ENCODE measurements around the gene COL18A1. TPM values are rescaled to one million over a fixed set of nuclear protein-coding genes. Genes with fewer than 3 reads are reported as not detected.
A peak's percentile ranks its signal among the peaks of the same experiment; 100 is the strongest.

The COL18A1 gene
- polyA plus RNA-seq, 3 donors, result 0.80 to 4.1 (median 1.1) TPM

GRCh38 chr21:45380566-45380965 is 24.4 kb upstream of the COL18A1 start:
- no peaks in the 10 kb centered on the region for H4K20me1 ChIP-seq (ENCODE audit: insufficient read depth, low read length)
- TF ChIP-seq CTCF (IDR thresholded peaks at IDR 0.05), result no peak
- no peaks in the 10 kb centered on the region for H3K9me3 ChIP-seq (replicated peaks in 1 of 2; ENCODE audit: control insufficient read depth in 1 of 2, insufficient read depth in 1 of 2, low read length in 2 of 2)
- no peaks in the 10 kb centered on the region for H3K4me1 Mint-ChIP-seq
- H3K27me3 Mint-ChIP-seq (ENCODE audit: low read depth in 3 of 3), result peaks cover 9 to 23% (median 15%) of the 10 kb centered on the region in 3 donors
- H3K9me3 Mint-ChIP-seq, result peaks cover 0 to 9% (median 4%) of the 10 kb centered on the region in 7 donors
- no peak overlapping the region for H2AFZ ChIP-seq (ENCODE audit: insufficient read depth, low read depth, low read length, poor library complexity, severe bottlenecking)
- no peak overlapping the region for H3K4me2 ChIP-seq (replicated peaks; ENCODE audit: extremely low read depth, low read length, poor library complexity, severe bottlenecking)
- H3K27ac Mint-ChIP-seq, result no peak overlapping the region
- intact Hi-C loops (cut with micrococcal nuclease), result no loop called here
- WGBS (ENCODE audit: insufficient coverage), result 96% methylated on average over 29 of the region's 30 CpGs
- no peaks in the 10 kb centered on the region for H3K79me2 ChIP-seq (ENCODE audit: insufficient read depth, low read length)
- no peak for DNase-seq
- H3K4me1 ChIP-seq (ENCODE audit: control insufficient read depth in 1 of 2, insufficient read depth in 2 of 2, low read length in 2 of 2), result no peaks in the 10 kb centered on the region
- H3K36me3 Mint-ChIP-seq, result no peaks in the 10 kb centered on the region
- H3K4me3 ChIP-seq (replicated peaks in 1 of 3; ENCODE audit: low read depth in 2 of 3, low read length in 3 of 3), result no peak overlapping the region
- H3K9ac ChIP-seq (ENCODE audit: insufficient read depth, low read length, poor library complexity, severe bottlenecking), result no peak overlapping the region
- no peak overlapping the region for H3K4me3 Mint-ChIP-seq
- H3K27me3 ChIP-seq (ENCODE audit: control insufficient read depth in 2 of 2, insufficient read depth in 2 of 2, low read length in 2 of 2), result no peaks in the 10 kb centered on the region
- no peaks in the 10 kb centered on the region for H3K36me3 ChIP-seq (replicated peaks in 1 of 2; ENCODE audit: control insufficient read depth in 1 of 2, insufficient read depth in 2 of 2, low read length in 2 of 2)
- no peak overlapping the region for H3K27ac ChIP-seq (ENCODE audit: low read depth in 1 of 2, low read length in 2 of 2)

- no peaks in the 10 kb centered on the region for H4K20me1 ChIP-seq (ENCODE audit: insufficient read depth, low read length)
- H3K27me3 ChIP-seq (ENCODE audit: control insufficient read depth in 2 of 2, insufficient read depth in 2 of 2, low read length in 2 of 2), result no peaks in the 10 kb centered on the region
- no peaks in the 10 kb centered on the region for H3K4me1 ChIP-seq (ENCODE audit: control insufficient read depth in 1 of 2, insufficient read depth in 2 of 2, low read length in 2 of 2)
- Mint-ChIP-seq H3K36me3 (no peaks in the 10 kb centered on the region), H3K27me3 (ENCODE audit: low read depth in 3 of 3) (peaks cover 9 to 23% (median 15%) of the 10 kb centered on the region in 3 donors), H3K9me3 (peaks cover 0 to 9% (median 4%) of the 10 kb centered on the region in 7 donors), H3K27ac (peak overlapping the region in 1 of 7 donors; percentile 47), H3K4me3 (no peak overlapping the region), H3K4me1 (no peaks in the 10 kb centered on the region)
- H3K9ac ChIP-seq (ENCODE audit: insufficient read depth, low read length, poor library complexity, severe bottlenecking), result no peak overlapping the region
- intact Hi-C loops (cut with micrococcal nuclease), result no loop called here
- H3K4me2 ChIP-seq (replicated peaks; ENCODE audit: extremely low read depth, low read length, poor library complexity, severe bottlenecking), result no peak overlapping the region
- no peak for DNase-seq
- no peaks in the 10 kb centered on the region for H3K9me3 ChIP-seq (replicated peaks in 1 of 2; ENCODE audit: control insufficient read depth in 1 of 2, insufficient read depth in 1 of 2, low read length in 2 of 2)
- H3K4me3 ChIP-seq (replicated peaks in 1 of 3; ENCODE audit: low read depth in 2 of 3, low read length in 3 of 3), result no peak overlapping the region
- WGBS (ENCODE audit: insufficient coverage), result 85% methylated on average over 22 of the region's 24 CpGs
- H3K27ac ChIP-seq (ENCODE audit: low read depth in 1 of 2, low read length in 2 of 2), result no peak overlapping the region
- H3K79me2 ChIP-seq (ENCODE audit: insufficient read depth, low read length), result no peaks in the 10 kb centered on the region
- no peaks in the 10 kb centered on the region for H3K36me3 ChIP-seq (replicated peaks in 1 of 2; ENCODE audit: control insufficient read depth in 1 of 2, insufficient read depth in 2 of 2, low read length in 2 of 2)
- no peak overlapping the region for H2AFZ ChIP-seq (ENCODE audit: insufficient read depth, low read depth, low read length, poor library complexity, severe bottlenecking)
- no peak for TF ChIP-seq CTCF (IDR thresholded peaks at IDR 0.05)
These were observed 23.8 kb upstream of the COL18A1 start for GRCh38 chr21:45381036-45381787.

Measured in CD14-positive monocyte (primary cell).